KOPT-K1 (cell line): Measurements from ENCODE around the gene MED10.

Experiments
- H3K27ac ChIP-seq: fragments of 200-600 bp; sonication (generic); 2 replicates; pipeline ENCODE4 v1.5.1; 2016; ENCODE audit warnings: antibody characterized with exemption, mild to moderate bottlenecking, low read depth, low read length; ENCODE audit not compliant: poor library complexity, severe bottlenecking
- H3K36me3 ChIP-seq: fragments of 200-600 bp; sonication (generic); 2 replicates; pipeline ENCODE4 v1.5.1; 2017; ENCODE audit warnings: antibody characterized with exemption, mild to moderate bottlenecking, low read length, moderate library complexity; ENCODE audit not compliant: insufficient read depth
- H3K9me3 ChIP-seq: fragments of 200-600 bp; sonication (generic); 2 replicates; pipeline ENCODE4 v1.5.1; 2017; ENCODE audit warnings: antibody characterized with exemption, low read length, mild to moderate bottlenecking; ENCODE audit not compliant: insufficient read depth, poor library complexity, severe bottlenecking

Gene MED10

DNA sequence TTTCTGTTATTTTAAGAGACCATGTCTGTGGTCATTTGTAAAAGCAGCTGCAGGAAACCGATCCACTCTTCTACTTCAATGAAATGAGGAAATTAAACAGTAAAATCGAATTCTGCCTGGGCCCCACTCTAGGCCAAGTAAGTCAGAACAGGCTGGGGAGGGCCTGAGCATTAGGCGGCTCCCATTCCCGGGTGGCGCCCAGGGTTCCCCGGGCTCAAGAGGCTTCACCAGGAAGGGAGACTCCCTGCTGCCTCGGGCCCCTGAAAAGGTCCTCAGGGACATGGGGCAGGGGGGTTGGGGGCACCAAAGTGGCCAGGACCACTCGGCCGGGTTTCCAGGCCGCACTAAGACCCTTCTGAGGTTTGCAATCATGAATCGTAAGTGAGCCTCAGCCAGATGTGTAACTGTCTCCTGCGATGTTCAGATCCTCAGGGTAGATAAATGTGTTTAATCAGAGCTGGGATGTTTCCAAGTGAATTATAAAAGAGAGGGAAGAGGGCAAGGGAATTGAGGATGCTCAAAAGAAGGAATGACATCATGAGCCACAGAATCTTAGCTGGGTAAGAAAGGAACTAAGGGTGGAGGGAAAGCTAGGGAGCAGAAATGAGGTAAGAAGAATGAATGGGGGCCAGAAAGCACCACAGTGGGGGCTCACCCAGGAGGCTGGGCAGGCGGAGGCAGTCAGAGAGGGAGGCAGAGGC is 24.6 kb downstream of the MED10 start:
- Histone ChIP-seq H3K36me3 (no peaks in the 10 kb centered on the region), H3K27ac (no peak overlapping the region), H3K9me3 (no peaks in the 10 kb centered on the region)

DNA sequence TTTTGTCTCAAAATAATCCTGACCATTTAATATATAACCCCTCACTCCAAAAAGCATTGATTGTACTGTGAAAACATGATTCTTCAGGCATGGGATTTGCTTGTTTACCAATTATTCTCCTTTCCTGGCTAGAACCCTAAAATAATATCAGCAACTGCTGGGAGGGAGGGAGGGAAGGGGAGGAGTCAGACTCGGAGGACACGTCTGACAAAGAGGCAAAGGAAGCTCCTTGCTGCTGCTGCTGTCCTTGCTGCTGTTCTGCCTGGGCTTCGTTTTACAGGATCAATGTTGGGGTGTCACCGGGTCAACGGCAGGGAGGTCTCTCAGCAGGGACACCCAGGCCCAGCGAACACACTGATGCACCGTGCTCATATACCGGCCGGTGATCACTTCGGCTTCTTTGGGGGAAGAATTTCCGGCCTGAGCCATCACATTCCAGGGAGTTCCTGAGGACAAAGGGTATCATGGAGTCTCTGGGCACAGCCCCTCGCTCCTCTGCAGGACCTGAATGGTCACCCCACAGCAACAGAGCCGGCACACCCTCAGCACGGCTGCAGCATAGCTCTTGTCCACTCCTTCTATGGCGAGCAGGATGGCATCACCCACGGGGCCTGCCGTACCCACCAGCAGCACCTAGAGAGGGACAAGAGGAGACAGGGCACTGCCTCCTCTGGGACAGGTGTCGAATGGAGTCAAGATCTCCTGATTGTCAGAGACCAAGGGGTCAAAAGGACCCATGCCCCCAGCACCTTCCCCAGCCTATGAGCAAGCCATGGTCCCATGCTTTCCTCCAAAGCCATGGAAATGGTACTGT is 27.9 kb downstream of the MED10 start:
- no peaks in the 10 kb centered on the region for H3K36me3 ChIP-seq
- no peak overlapping the region for H3K27ac ChIP-seq
- H3K9me3 ChIP-seq: no peaks in the 10 kb centered on the region

- H3K9me3 ChIP-seq: no peaks in the 10 kb centered on the region
- H3K27ac ChIP-seq: no peak overlapping the region
- no peaks in the 10 kb centered on the region for H3K36me3 ChIP-seq
Measured at GRCh38 chr5:6349387-6349786, 29.0 kb downstream of the MED10 start.

GRCh38 chr5:6348476-6349000 is 29.8 kb downstream of the MED10 start:
- no peaks in the 10 kb centered on the region for H3K36me3 ChIP-seq
- H3K9me3 ChIP-seq: no peaks in the 10 kb centered on the region
- H3K27ac ChIP-seq: no peak overlapping the region

- H3K36me3 ChIP-seq: no peaks in the 10 kb centered on the region
- H3K9me3 ChIP-seq: no peaks in the 10 kb centered on the region
- no peak overlapping the region for H3K27ac ChIP-seq
Measured at GRCh38 chr5:6347673-6348072, 30.7 kb downstream of the MED10 start.

- Histone ChIP-seq H3K36me3 (no peaks in the 10 kb centered on the region), H3K27ac (no peak overlapping the region), H3K9me3 (no peaks in the 10 kb centered on the region)
Measured at GRCh38 chr5:6347165-6347564, 31.2 kb downstream of the MED10 start.

DNA sequence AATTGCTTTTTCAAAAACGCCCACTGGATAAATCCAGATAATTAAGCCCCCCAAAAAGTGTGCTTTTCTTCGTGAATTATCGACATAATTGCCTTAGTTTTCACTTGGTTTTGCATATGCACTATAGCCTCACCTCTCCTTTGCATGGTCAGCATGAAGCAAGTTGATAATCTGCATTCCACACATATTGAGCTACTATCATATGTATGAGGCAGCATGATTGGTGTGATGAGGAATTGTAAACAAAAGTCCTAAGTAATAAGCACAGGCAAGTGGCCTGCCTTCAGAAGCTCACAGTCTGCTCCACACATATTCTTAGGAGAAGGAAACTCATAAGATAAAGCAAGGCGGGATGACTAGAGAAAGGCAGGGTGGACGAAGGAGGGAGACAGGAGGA is 33.8 kb downstream of the MED10 start:
- Histone ChIP-seq H3K36me3 (no peaks in the 10 kb centered on the region), H3K27ac (no peak overlapping the region), H3K9me3 (no peaks in the 10 kb centered on the region)

DNA sequence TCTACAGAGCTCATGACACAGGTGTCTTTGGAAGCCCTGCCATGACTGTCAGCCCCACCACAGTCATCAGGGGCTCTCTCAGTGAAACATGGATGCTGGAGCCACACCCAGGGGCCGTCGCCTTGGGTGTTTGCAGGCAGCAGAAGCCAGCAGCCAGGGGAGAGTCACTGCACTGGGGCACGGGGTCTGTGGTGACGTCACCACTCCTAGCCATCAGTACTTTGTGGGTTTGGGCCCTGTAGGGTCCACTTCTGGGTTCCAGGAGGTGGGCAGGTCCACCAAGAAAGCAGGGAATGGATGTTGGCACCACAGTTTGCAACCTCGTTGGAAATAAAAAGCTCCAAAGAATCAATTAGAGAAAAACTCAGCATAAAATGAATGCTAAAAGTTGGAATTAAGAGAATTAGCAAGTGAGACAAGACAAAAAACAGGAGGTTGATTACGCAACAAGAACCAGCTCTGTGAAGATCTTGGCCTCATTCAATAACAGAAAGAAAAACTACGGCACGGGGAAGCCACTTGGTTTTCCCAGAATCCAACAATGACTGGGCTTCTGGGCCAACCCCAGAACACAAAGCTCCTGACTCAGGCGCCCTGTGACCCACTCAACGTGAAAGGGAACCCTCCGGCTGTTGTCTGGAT is 34.3 kb downstream of the MED10 start:
- Histone ChIP-seq H3K27ac (no peak overlapping the region), H3K36me3 (no peaks in the 10 kb centered on the region), H3K9me3 (no peaks in the 10 kb centered on the region)

DNA sequence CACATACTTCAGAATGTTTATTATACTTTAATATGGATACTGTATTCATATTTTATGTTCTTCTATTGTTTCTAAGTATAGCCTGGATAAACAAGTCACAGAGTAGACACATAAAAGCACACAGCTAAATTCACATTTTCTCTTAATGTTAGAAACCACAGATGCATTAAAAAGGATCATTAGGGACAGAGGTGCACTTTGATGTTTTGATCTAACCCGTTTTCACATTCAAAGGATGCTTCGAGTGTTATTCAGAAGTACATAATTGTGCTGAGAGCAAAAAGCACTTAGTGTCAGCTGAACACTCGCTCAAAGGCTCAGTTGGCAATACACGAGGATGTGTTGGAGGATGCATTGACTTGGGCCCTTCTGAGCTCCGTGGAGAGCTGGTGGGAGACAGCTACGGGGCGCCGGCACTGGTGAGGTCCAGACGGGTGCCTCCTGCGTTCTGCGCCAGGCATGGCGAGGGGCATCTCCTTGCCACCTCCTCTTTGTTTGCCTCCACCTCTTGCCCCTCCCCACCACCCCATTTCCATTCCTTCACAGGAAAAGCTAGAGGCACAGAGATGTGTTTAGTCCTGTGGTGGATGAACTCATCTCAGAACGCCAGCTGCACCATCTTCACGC is 35.5 kb downstream of the MED10 start:
- no peaks in the 10 kb centered on the region for H3K9me3 ChIP-seq
- no peak overlapping the region for H3K27ac ChIP-seq
- no peaks in the 10 kb centered on the region for H3K36me3 ChIP-seq

GRCh38 chr5:6340100-6340499 is 38.2 kb downstream of the MED10 start:
- no peak overlapping the region for H3K27ac ChIP-seq
- H3K36me3 ChIP-seq: no peaks in the 10 kb centered on the region
- no peaks in the 10 kb centered on the region for H3K9me3 ChIP-seq

- Histone ChIP-seq H3K27ac (no peak overlapping the region), H3K9me3 (no peaks in the 10 kb centered on the region), H3K36me3 (no peaks in the 10 kb centered on the region)
Measured at GRCh38 chr5:6338871-6339270, 39.5 kb downstream of the MED10 start.

DNA sequence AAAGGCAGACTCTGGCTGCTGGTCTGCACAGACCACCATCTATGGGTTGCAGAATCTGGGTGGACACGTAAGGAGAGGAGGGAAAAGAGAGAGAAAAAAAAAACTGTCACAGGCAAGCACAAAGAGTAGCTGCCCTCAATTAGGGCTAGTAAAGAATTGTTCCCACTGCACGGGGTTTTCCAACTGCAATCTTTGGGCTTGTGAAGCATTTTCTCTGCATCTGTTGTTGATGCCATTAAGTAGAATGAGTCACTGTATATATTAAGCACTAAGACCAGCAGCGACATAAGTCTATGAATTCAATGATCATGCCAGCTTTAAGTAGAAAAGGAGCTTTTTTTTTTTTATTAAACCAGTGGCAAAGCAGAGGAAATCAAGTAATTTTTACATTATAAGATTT is 40.2 kb downstream of the MED10 start:
- no peak overlapping the region for H3K27ac ChIP-seq
- H3K9me3 ChIP-seq: no peaks in the 10 kb centered on the region

GRCh38 chr5:6333182-6333905 is 45.0 kb downstream of the MED10 start:
- Histone ChIP-seq H3K36me3 (no peaks in the 10 kb centered on the region), H3K27ac (no peak overlapping the region), H3K9me3 (peaks cover 16% of the 10 kb centered on the region)

More for the DNA sequence above, 40.2 kb downstream of the MED10 start:
- no peaks in the 10 kb centered on the region for H3K36me3 ChIP-seq

GRCh38 chr5:6328173-6328572 is 50.2 kb downstream of the MED10 start:
- no peak overlapping the region for H3K27ac ChIP-seq
- H3K9me3 ChIP-seq: peaks cover 16% of the 10 kb centered on the region
- no peaks in the 10 kb centered on the region for H3K36me3 ChIP-seq
